PC-3 (cell line): ENCODE measurements around the gene FGGY.

ENCODE experiments used
- CTCF ChIP-seq: fragments of 300-600 bp; sonication (generic); conservative IDR thresholded peaks from 2 replicates; pipeline ENCODE4 v1.5.1; 2017; ENCODE audit warnings: antibody characterized with exemption, low read depth, mild to moderate bottlenecking, low read length
- EZH2 ChIP-seq: fragments of 300-600 bp; sonication (generic); IDR thresholded peaks from one replicate; pipeline ENCODE4 v1.6.1; 2017; ENCODE audit warnings: antibody characterized with exemption, mild to moderate bottlenecking, low read length; ENCODE audit not compliant: unreplicated experiment
- EZH2phosphoT487 ChIP-seq: fragments of 300-600 bp; sonication (generic); IDR thresholded peaks from 2 replicates; pipeline ENCODE4 v1.6.1; 2018; ENCODE audit warnings: mild to moderate bottlenecking, antibody characterized with exemption, low read length, borderline replicate concordance

- no peak for TF ChIP-seq EZH2
- no peak for TF ChIP-seq CTCF
- TF ChIP-seq EZH2phosphoT487, result no peak
Observed at GRCh38 chr1:59686574-59686973, 389.7 kb downstream of the FGGY start.
